Ammon's horn (tissue), 1 donor: ENCODE measurements around the gene P4HA2.

ENCODE experiments used
- DNase-seq: peaks from one replicate; pipeline ENCODE4 v3.0.0-alpha.2; 2016; ENCODE audit warnings: low spot score

P4HA2 gene

DNA sequence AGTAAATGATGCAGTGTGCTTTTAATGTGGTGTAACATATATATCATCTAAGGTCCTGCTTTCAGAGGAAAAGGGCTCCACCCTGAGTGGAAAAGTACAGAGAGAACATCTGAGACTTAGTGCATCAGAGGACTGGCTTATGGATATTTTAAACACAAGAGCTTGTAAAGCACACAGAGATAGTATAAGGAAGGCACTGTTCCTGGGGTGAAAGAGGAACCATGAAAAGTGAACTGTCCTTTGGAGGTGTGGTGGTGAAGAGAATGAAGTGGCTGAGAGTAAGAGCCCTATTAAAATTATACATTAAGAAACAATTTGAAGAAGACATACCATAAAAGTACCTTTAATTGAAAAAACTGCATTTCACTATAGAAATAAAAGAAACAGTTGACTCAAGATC is 85.2 kb downstream of the P4HA2 start:
- no peak for DNase-seq
